Fibroblast of skin of scalp (primary cell): ENCODE data around the gene EAF1.
"Not testable (repeated sequence)": the region's sequence is repeated elsewhere in the genome, so short reads cannot be mapped to it uniquely, and the experiment has no call there.

Experiments
- DNase-seq: peaks from one replicate; pipeline ENCODE4 v3.0.0-alpha.2; 2013

Gene EAF1

GRCh38 chr3:15452961-15453360, 25.6 kb downstream of the EAF1 start:
- DNase-seq, result no peak

GRCh38 chr3:15453501-15453900, 26.1 kb downstream of the EAF1 start:
- DNase-seq, result no peak

GRCh38 chr3:15453991-15454625, 26.7 kb downstream of the EAF1 start:
- DNase-seq, result no peak

- no peak for DNase-seq
Observed at GRCh38 chr3:15454965-15455364, 27.6 kb downstream of the EAF1 start.

GRCh38 chr3:15455756-15456155, 28.4 kb downstream of the EAF1 start:
- DNase-seq, result no peak

GRCh38 chr3:15456321-15456720, 28.9 kb downstream of the EAF1 start:
- DNase-seq, result peak; percentile 10

GRCh38 chr3:15456915-15457314, 29.5 kb downstream of the EAF1 start:
- DNase-seq, result not testable (repeated sequence)

GRCh38 chr3:15458212-15458780, 30.9 kb downstream of the EAF1 start:
- no peak for DNase-seq

GRCh38 chr3:15460891-15461531, 33.6 kb downstream of the EAF1 start:
- no peak for DNase-seq

GRCh38 chr3:15462451-15462850, 35.1 kb downstream of the EAF1 start:
- no peak for DNase-seq

- DNase-seq, result no peak
Observed at GRCh38 chr3:15465876-15466585, 38.6 kb downstream of the EAF1 start.

GRCh38 chr3:15467227-15468181, 40.1 kb downstream of the EAF1 start:
- no peak for DNase-seq

GRCh38 chr3:15470261-15470660, 42.9 kb downstream of the EAF1 start:
- DNase-seq, result no peak

- DNase-seq, result peak; percentile 24
Observed at GRCh38 chr3:15470849-15471248, 43.5 kb downstream of the EAF1 start.

- no peak for DNase-seq
Observed at GRCh38 chr3:15471861-15472260, 44.5 kb downstream of the EAF1 start.

GRCh38 chr3:15475161-15475560, 47.8 kb downstream of the EAF1 start:
- no peak for DNase-seq

- DNase-seq, result no peak
Observed at GRCh38 chr3:15476378-15476777, 49.0 kb downstream of the EAF1 start.

GRCh38 chr3:15477951-15478639, 50.7 kb downstream of the EAF1 start:
- no peak for DNase-seq

GRCh38 chr3:15478640-15478979, 51.2 kb downstream of the EAF1 start:
- DNase-seq, result no peak

- no peak for DNase-seq
Observed at GRCh38 chr3:15479400-15480224, 52.2 kb downstream of the EAF1 start.

GRCh38 chr3:15484551-15484950, 57.2 kb downstream of the EAF1 start:
- not testable (repeated sequence) for DNase-seq
